HG03558 (cell line): ENCODE results near the gene PVALEF.
"Not testable (repeated sequence)": the region's sequence is repeated elsewhere in the genome, so short reads cannot be mapped to it uniquely, and the experiment has no call there.

ENCODE experiments used
- ATAC-seq: cut with Tn5 transposase; IDR thresholded peaks from one replicate; pipeline ENCODE4 v1.9.1; 2021; ENCODE audit warnings: moderate number of reproducible peaks; ENCODE audit not compliant: unreplicated experiment; ENCODE audit errors: extremely low read depth

The PVALEF gene

GRCh38 chr17:81143200-81143527 lies 22.1 kb upstream of the PVALEF start:
- ATAC-seq, result no peak

DNA sequence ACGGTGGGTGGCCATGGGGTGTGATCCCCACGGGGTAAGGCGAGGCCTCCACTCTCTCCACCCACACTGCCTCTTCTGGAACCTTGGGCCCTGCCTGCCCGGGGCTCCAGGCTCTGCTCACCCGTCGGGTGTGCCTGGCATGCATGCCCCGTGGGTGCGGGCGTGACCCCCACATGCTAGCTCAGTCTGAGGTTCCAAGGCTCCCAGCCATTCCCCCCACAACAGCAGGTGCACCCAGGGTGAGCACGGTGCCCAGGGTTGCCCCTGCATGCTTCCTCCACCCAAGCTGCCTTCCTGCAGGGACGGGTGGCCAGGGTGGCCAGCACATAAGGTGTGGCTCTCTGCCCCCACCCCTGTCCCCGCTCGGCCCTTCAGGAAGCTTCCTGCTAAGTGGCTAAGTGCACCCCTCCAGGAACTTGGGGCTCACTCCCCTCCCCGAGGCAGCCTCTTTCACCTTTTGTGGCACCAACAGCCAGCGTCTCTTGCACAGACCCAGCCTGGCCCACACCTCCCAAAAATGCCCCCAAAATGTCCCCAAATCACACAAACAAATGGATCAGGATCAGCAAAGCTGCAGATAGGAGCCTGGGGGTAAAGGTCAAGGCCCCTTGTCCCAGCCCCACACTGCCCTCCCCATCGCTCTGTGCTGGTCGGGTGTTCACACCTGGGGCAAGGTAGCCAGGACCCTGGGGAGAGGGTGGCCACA lies 21.4 kb upstream of the PVALEF start:
- ATAC-seq, result no peak

- ATAC-seq, result no peak
Observed at GRCh38 chr17:81144423-81144781, 20.9 kb upstream of the PVALEF start.

DNA sequence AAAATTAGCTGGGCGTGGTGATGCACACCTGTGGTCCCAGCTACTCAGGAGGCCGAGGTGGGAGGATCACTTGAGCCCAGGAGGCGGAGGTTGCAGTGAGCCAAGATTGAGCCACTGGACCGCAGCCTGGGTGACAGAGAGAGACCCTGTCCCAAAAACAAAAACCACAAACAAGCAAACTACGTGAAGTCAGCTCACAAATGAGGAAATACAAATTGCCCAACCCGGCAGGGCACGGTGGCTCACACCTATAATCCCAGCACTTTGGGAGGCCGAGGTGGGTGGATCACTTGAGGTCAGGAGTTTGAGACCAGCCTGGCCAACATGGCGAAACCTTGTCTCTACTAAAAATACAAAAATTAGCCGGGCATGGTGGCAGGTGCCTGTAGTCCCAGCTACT lies 19.1 kb upstream of the PVALEF start:
- ATAC-seq, result not testable (repeated sequence)

- ATAC-seq, result no peak
Observed at GRCh38 chr17:81147701-81148100, 17.6 kb upstream of the PVALEF start.

DNA sequence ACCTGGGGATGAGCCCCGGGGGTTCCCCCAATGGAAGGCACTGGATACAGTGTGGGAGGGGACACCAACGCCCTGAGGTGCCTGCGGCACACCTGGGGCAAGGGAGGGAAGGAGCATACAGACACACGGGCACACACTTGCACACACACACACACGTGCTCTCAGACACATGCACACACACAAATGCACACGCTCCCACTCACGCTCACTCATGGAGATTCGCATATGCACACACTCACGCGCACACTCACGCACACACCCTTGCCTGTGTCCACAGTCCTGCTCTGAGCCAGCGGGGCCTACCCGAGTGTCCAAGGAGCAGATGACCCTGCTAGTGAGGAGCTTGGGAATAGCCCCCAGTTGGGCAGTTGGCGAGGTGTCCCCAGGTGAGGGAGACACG lies 16.7 kb upstream of the PVALEF start:
- ATAC-seq, result no peak

DNA sequence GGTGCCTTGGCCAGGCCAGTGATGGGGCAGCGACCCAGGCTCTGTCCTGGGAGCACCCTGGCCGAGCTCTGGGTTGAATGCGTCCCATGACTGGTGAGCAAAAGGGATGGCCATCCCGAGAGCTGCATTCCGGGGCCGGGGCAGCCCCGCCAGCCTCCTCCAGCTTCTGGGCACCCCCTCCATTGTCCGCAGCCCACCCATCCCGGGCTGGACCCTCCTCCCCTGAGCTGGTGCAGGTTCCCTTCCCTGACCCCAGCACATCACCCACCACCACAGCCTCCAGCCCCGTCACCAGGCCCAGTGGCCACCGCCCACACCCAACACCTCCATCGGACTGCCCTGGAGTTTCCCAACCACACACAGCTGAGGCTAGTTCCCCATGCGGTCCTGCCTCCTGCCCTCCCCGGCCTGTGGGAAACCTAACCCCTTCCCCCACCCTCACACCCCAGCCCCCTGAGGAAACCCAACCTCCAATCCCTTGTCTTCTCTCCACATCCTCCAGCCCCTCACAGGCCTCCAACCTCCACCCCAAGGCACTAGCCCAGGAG lies 16.2 kb upstream of the PVALEF start:
- ATAC-seq, result no peak

- no peak for ATAC-seq
Observed at GRCh38 chr17:81150377-81151077, 14.8 kb upstream of the PVALEF start.

GRCh38 chr17:81151278-81151677 lies 14.0 kb upstream of the PVALEF start:
- no peak for ATAC-seq

DNA sequence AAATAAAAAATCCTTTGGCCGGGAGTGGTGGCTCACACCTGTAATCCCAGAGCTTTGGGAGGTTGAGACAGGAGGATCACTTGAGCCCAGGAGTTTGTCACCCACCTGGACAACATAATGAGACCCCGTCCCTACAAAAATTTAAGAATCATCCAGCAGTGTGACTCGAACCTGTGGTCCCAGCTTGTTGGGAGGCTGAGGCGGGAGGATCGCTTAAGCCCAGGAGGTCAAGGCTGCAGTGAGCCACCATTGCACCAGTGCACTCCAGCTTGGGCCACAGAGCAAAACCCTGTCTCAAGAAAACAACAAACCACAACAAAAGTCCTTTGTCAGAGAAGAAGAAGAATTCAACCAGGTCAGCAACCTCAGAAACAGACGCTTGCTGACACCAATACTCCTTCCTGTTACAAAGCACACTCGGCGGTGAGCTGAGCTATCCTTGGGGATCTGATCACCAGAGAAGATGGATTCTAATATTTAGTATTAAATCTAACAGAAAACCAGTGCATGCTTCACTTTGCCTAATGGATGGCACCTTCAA lies 12.9 kb upstream of the PVALEF start:
- ATAC-seq, result no peak

DNA sequence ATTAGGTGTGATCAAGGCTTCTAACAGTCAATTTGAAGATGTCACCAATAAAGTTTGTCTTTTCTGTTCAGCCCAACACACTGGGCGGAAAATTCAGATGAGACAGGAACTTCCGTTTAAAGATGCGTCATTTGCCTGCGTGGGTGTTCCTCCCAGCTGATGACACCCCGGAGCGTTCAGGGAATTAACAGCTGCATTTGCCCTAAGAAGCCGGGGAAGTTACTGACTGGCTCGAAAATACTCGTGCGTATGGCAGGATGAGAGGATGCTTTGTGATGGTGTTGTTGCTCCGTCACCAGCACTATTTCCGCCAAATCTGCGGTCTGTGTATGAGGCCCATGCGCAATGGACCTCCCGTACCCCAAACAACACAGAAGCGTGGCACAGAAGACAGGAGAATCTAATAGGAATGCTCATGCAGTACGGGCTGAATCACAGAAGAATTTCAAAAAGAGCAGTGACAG lies 11.9 kb upstream of the PVALEF start:
- ATAC-seq, result no peak

- not testable (repeated sequence) for ATAC-seq
Observed at GRCh38 chr17:81154016-81154415, 11.3 kb upstream of the PVALEF start.

GRCh38 chr17:81154961-81155360 lies 10.3 kb upstream of the PVALEF start:
- ATAC-seq, result no peak

- no peak for ATAC-seq
Observed at GRCh38 chr17:81156866-81157805, 8.2 kb upstream of the PVALEF start.

- ATAC-seq, result no peak
Observed at GRCh38 chr17:81157848-81158687, 7.2 kb upstream of the PVALEF start.

- ATAC-seq, result no peak
Observed at GRCh38 chr17:81158688-81159590, 6.4 kb upstream of the PVALEF start.

- no peak for ATAC-seq
Observed at GRCh38 chr17:81159611-81160265, 5.6 kb upstream of the PVALEF start.

- no peak for ATAC-seq
Observed at GRCh38 chr17:81160306-81160705, 5.0 kb upstream of the PVALEF start.
